Measurements from ENCODE around the gene REST. TPM values are rescaled to one million over a fixed set of nuclear protein-coding genes. Genes with fewer than 3 reads are reported as not detected.

Gene REST
- total RNA-seq, 1 experiment from 2014 or later: 38.8 TPM

- Histone ChIP-seq H3K27me3 (ENCODE audit: control insufficient read depth, insufficient read depth, low read length) (no peaks in the 10 kb centered on the region), H3K27ac (ENCODE audit: low read length) (no peak overlapping the region), H3K9me3 (ENCODE audit: control insufficient read depth, insufficient read depth, low read depth, low read length) (no peaks in the 10 kb centered on the region), H3K36me3 (ENCODE audit: control insufficient read depth, insufficient read depth, low read length) (no peaks in the 10 kb centered on the region), H3K4me3 (ENCODE audit: low read depth in 2 of 2, low read length in 2 of 2) (no peak overlapping the region), H3K4me1 (ENCODE audit: control insufficient read depth, insufficient read depth, low read length) (no peaks in the 10 kb centered on the region)
- TF ChIP-seq POLR2AphosphoS5 (IDR thresholded peaks at IDR 0.05; ENCODE audit: low read depth, low read length): no peak
- no peak for TF ChIP-seq REST (IDR thresholded peaks at IDR 0.05; ENCODE audit: insufficient read depth in 1 of 2, low read depth in 2 of 2, low read length in 1 of 2)
- TF ChIP-seq CTCF (IDR thresholded peaks at IDR 0.05): no peak
- TF ChIP-seq TCF7L2 (IDR thresholded peaks at IDR 0.05; ENCODE audit: low read depth, low read length): no peak
- no peak for TF ChIP-seq SIN3A (IDR thresholded peaks at IDR 0.05; ENCODE audit: borderline replicate concordance, insufficient read depth, low read depth, low read length)
- intact Hi-C loops (cut with micrococcal nuclease; ENCODE audit: unreplicated experiment) (no loop called here), in situ Hi-C loops (cut with HindIII; ENCODE audit: low pct_unique_long_range_greater_than_20kb, low sequenced_read_pairs) (no loop called here)
- CTCF ChIA-PET: no interaction called here
- DNase-seq (ENCODE audit: low read depth, low spot score) (no peak), ATAC-seq (no peak)
- no TSS peak for BruUV-seq (replicated peaks)
- POLR2A ChIA-PET: no interaction called here
These were observed 5.0 kb upstream of the REST start for GRCh38 chr4:56902703-56903102.

- in situ Hi-C loops (cut with HindIII; ENCODE audit: low pct_unique_long_range_greater_than_20kb, low sequenced_read_pairs) (no loop called here), intact Hi-C loops (cut with micrococcal nuclease; ENCODE audit: unreplicated experiment) (no loop called here)
- no peaks in the 10 kb centered on the region for H3K9me3 ChIP-seq (ENCODE audit: control insufficient read depth, insufficient read depth, low read depth, low read length)
- DNase-seq (ENCODE audit: low read depth, low spot score): no peak
- ATAC-seq: no peak
- BruUV-seq (replicated peaks): no TSS peak
- CTCF ChIA-PET: no interaction called here
- H3K27me3 ChIP-seq (ENCODE audit: control insufficient read depth, insufficient read depth, low read length): no peaks in the 10 kb centered on the region
- no peak overlapping the region for H3K27ac ChIP-seq (ENCODE audit: low read length)
- H3K36me3 ChIP-seq (ENCODE audit: control insufficient read depth, insufficient read depth, low read length): no peaks in the 10 kb centered on the region; the same call in 1 of the 2 replicates
- TF ChIP-seq SIN3A (IDR thresholded peaks at IDR 0.05; ENCODE audit: borderline replicate concordance, insufficient read depth, low read depth, low read length) (no peak), POLR2AphosphoS5 (IDR thresholded peaks at IDR 0.05; ENCODE audit: low read depth, low read length) (no peak), CTCF (IDR thresholded peaks at IDR 0.05) (no peak), TCF7L2 (IDR thresholded peaks at IDR 0.05; ENCODE audit: low read depth, low read length) (no peak), REST (IDR thresholded peaks at IDR 0.05; ENCODE audit: insufficient read depth in 1 of 2, low read depth in 2 of 2, low read length in 1 of 2) (no peak)
- H3K4me3 ChIP-seq (ENCODE audit: low read depth in 2 of 2, low read length in 2 of 2): no peak overlapping the region
- POLR2A ChIA-PET: no interaction called here
- H3K4me1 ChIP-seq (ENCODE audit: control insufficient read depth, insufficient read depth, low read length): peaks cover 10% of the 10 kb centered on the region
These were observed 1.9 kb upstream of the REST start for GRCh38 chr4:56905796-56906195.

Measured in Panc1 (cell line).